Stimulated activated CD4-positive, alpha-beta T cell treated with anti-CD3 and anti-CD28 coated beads, Interleukin-15, amount 100 ng/mL, for 48 hours (primary cell): ENCODE data around the gene LTB4R.
A peak's percentile ranks its signal among the peaks of the same experiment; 100 is the strongest.
"Not testable (repeated sequence)": the region's sequence is repeated elsewhere in the genome, so short reads cannot be mapped to it uniquely, and the experiment has no call there.

ENCODE experiments used
- DNase-seq, 2 donors: peaks; one replicate each; pipeline ENCODE4 v3.0.0-alpha.2; 2020; ENCODE audit warnings: low read depth in 2 of 2

Gene LTB4R

DNA sequence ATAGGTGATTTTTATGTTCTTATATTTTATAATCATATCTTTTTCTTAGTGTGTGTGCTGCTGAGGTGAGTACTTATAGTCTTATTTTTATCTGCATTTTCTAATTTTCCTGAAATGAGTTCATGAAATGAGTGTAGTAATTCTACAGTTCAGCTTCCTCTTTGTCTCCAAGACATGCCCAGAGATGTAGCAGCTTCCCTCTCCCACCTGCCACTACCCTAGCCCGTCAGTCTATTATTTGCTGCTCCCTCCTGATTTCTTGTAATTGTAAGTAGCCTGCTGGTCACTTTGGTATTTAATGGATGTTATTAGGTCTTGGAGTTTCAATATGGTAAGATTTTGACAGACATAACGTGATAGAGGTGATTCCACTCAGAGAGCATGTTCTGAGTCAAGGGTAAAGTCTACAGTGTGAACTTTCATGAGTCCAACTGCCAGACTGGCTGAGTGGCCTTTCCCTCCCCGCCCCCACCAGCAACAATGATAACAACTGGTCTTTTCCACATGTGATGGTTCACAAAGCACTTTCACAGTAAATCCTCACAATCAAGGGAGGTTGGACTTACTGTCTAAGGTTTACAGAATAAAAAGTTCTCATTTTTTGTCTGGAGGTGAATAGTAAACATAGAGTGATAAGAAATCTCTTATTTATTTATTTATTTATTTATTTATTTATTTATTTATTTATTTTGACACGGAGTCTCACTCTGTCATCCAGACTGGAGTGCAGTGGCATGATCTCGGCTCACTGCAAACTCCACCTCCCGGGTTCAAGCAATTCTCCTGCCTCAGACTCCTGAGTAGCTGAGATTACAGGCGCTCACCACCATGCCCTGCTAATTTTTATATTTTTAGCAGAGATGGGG lies 32.7 kb downstream of the LTB4R start:
- DNase-seq = no peak

DNA sequence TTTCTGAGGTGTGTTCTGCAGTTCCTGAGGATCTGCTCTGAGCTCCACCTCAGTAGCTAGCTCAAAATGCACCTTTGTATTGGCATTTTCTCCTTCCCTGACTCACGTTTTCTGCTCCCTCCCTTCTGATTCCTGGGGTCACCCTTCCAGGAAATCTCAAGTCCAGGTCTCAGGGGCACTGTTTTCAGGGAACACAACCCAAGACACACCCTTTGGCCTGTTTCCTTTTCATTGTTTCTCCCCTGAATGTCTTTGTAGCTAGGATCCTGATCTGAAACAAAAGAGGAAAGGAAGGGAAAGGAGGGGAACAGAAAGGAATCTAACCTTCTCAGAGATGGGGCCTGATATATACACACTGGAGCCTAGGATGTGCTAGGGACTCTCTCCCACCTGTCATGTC lies 35.8 kb downstream of the LTB4R start:
- DNase-seq = no peak

DNA sequence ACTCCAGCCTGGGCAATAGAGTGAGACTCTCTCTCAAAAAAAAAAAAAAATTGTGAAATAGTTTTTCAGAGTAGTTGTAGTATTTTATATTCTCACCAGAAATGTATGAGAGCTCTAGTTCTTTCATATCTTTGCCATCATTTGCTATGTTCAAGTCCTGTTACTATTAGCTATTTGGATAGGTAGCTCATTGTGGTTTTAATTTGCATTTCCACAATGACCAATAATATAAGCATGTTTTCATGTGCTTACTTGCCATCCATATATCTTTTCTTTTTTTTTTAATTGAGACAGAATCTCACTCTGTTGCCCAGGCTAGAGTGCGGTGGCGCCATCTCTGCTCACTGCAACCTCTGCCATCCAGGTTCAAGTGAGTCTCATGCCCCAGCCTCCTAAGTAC lies 36.9 kb downstream of the LTB4R start:
- no peak for DNase-seq

DNA sequence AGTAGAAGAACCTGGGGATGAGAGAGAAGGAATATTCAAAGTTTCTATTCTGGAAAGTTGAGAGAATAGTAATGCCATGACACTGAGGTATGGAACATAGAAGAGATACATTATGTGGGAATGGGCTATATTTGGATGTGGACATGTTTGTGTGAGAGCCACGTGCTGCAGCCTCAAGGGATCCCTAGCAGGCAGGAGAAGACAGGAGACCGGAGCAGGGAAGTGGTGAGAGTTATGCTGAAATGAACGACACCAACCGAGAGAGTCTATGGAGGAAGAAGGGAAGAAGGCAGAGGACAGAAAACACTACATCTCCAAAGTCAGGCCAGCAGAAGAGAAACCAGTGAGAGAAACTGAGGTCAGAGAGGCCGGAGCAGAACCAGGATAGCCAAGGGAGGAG lies 38.4 kb downstream of the LTB4R start:
- no peak for DNase-seq

DNA sequence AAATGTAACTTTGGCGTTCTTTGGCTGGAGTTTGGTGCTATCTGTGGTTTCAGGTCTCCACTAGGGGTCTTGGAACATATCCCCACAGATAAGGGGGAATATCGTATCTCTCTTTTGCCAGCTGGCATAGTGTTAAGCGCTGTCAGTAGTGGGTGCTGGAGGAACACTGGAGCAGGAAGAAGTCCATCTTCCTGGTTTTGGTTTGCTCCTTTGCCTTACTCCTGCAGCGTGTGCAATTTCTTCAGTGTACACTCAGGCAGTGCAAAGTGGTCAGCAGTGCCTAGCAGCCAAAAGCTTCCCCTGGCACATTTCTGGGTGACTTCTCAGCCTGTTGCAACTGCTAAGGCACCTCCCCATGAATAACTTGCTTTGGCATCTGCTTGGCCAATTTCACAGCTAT lies 40.2 kb downstream of the LTB4R start:
- DNase-seq = no peak

DNA sequence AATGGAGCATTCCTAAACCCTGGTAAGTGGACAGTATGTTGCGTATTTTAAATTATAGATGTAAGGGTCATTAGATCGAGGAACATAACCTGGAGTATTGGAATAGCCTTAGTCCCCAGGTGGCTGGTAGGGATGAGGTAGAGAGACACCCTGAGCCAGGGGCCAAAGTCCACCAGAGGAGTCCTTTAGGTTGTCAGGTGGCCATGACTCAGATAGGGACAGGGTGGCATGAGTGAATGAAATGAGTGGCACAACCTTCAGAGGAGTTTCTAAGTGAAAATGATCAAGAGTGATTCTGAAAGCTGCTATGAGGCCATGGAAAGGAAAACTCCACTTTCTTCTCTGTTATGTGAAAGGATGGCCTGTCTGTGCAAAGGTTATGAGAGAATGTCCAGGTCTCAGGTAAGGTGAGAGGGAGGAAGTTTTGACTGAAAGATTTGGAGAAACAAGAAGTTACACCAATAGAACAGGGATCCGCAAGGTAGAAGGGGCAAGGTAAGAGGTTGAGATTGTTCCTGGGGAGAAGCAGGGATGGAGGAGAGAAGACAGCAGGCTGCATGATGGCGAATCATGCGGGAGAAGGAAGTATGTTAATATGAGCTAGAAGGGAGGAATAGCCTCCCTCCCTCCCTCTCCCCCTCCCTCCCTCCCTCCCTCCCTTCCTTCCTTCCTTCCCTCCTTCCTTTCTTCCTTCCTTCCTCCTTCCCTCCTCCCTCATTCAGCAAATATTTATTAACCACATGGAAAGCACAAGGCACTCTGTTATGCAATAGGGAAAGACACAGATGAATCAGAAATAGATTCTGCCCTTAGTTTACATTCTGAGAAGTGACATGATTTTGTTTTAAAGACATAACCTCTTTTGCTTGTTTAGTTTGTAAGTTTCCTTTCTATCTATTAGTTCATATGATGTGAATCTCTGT lies 42.5 kb downstream of the LTB4R start:
- DNase-seq = no peak

DNA sequence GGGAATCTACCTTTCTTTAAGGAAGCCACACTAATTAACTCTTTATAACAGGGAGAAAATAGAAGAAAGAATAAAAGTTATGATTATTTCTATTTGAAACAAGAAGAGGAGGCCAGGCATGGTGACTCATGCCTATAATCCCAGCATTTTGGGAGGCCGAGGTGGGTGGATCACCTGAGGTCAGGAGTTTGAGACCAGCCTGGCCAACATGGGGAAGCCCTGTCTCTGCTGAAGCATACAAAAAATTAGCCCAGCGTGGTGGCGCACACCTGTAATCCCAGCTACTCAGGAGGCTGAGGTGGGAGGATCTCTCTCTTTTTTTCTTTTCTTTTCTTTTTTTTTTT lies 43.2 kb downstream of the LTB4R start:
- not testable (repeated sequence) for DNase-seq

DNA sequence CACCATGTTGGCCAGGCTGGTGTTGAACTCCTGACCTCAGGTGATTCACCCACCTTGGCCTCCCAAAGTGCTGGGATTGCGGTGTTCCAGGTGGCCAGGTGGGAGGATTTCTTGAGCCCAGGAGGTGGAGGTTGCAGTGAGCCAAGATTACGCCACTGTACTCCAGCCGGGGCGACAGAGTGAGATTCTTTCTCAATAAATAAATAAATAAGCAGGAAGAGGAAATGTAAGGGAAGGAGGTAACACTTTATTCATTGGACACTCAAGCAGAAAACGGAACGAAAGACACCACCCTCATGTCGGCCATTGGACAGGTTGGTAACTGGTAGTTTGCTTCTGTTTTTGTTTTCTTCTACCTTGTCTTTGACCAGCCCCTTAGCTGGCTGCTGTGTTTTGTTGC lies 43.7 kb downstream of the LTB4R start:
- DNase-seq = no peak

DNA sequence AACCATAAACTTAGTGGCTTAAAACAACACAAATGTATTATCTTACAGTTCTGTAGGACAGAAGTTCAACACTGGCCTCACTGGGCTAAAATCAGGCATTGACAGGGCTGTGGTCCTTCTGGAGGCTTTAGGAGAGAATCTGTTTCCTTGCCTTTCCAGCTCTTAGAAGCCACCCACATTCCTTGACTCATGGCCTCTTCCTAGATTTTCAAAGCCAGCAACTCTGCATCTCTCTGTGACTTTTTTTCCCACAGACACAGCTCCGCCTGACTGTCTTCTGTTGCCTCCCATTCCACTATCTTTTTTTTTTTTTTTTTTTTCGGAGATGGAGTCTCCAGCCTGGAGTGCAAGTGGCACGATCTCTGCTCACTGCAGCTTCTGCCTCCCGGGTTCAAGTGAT lies 44.9 kb downstream of the LTB4R start:
- DNase-seq = no peak

DNA sequence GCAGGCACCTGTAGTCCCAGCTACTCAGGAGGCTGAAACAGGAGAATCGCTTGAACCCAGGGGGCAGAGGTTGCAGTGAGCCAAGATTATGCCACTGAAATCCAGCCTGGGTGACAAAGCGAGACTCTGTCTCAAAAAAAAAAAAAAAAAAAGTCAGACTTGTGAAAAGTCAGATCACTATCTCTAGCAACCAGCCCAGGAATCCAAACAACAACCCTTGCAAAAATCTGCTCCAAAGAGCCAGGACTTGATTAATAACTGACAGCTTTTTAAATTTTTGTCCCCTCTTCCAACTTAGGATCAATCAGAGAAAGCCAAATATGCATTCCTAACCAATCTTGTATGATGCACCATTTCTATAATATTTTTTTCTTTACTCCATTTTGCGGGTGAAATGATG lies 49.0 kb downstream of the LTB4R start:
- DNase-seq = no peak

DNA sequence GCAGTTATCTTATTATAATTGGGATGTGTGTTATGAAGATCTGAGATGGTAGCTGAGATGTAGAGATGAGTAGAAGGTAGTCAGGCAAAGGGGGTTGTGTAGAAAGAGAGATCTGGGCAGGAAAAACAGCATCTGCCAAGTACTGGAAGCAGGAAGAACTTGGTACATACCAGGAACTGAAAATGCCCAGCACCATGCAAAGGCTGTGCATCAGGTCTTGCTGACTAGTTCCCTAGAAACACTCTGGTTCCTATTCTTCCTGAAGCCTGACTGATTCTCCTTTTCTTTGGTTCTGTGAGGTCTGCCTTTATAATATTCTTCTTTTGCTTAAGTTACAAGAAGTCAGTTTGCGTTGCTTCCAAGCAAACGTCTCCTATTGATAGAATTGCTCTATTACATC lies 50.0 kb downstream of the LTB4R start:
- DNase-seq = no peak

DNA sequence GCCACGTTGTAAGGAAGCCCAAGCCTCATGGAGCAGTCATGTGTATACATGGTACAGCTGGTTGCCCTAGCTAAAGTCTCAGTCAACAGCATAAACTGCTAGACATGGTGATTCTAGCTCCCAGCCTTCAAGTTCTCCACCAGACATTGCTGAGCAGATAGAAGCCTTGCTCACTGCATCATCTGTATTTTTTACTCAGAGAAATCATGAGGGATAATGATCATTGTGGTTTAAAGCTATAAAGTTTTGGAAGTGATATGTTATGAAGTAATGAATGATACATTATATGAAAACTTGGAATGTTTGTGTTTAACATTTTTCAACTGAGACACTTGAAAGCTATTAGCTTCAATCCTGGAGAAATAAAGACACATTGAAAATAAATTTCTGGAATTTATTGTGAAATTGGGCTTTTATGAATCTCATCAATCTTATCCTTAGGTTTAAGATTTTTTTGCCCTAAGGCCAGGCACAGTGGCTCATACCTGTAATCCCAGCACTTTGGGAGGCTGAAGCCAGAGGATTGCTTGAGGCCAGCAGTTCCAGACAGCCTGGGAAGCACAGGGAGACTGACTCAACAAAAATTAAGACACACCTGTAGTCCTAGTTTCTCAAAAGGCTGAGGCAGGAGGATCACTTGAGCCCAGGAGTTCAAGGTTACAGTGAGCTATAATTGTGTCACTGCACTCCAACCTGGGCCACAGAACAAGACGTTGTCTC lies 51.1 kb downstream of the LTB4R start:
- no peak for DNase-seq

DNA sequence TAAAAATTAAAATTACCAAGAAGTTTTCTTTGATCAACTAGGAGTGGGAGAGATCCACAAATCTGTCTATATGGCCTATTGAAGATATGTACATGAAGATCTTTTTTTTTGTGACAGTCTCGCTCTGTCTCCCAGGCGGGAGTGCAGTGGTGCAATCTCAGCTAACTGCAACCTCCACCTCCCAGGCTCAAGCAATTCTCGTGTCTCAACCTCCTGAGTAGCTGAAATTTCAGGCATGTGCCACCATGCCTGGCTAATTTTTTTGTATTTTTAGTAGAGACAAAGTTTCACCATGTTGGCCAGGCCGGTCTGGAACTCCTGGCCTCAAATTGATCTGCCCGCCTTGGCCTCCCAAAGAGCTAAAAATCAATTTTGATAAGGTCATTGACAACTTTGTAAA lies 52.1 kb downstream of the LTB4R start:
- no peak for DNase-seq

DNA sequence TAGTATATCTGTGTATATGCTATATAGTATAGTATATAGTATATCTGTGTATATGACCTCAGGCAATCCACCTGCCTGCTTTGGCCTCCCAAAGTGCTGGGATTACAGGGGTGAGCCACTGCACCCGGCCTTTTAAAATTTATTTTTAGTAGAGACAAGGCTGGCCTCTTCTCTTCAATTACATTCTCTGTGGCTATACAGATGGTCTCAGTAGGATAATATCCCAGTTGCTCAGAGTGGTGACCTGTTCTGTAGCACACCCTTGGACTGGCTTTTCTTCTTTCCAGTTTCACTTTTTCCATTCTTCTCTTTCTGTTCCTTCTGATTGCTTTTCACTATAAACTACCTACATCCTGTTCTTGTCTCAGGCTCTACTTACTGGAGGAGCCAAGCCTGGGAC lies 53.5 kb downstream of the LTB4R start:
- DNase-seq = no peak

DNA sequence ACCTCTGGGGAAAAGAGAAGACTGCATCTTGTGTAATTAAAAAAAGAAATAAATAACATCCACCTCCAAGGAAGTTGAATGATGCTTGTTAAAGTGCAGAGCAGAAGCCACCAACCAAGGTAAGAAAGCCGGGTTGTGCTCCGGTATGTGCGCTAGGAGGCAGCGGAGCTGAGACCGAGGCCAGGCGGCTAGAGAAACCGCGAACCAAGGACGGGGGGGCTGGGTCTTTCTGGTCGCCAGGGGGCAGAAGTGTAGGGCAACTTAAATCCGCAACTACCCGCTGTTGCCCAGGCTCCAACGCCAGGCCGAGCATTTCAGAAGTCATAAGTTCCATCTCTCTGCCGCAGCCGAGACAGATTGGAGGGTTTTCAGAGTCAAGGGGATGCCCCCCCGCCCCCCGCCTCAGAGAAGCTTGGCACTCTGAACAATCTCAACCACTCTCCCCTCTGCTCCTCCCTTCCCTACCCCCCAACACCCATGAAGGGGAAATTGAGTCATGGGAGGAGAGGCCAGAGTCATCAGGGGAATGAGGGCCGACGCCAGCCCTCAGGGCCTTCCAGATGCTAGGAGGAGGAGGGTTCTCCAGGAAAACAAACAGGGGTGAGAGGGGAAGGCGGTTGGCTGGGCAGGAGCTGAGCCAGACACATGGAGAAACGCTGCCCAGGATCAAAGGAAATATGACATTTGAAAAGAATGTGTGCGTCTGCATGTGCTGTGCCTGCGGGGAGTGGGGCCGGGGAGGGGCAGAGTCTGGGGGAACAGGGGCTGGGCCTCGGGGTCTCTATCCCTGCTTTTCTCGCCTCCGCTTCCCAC lies 54.5 kb downstream of the LTB4R start:
- peak; percentile 67 to 69 for DNase-seq

DNA sequence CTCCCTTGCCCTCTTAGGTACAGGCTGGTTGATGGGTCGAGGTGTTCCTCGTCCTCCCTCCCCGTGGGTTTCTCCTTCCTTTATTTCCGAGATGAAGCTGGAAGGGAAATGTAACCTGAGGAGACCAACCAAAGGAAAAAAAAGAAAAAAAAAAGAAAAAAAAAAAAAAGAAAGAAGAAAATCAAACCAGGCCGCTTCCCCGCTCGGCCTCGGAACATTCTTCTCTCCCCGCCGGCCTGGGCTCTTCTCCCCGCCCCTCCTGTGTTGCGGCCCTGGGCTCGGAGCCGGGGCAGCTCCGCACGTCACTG lies 55.1 kb downstream of the LTB4R start:
- no peak for DNase-seq

DNA sequence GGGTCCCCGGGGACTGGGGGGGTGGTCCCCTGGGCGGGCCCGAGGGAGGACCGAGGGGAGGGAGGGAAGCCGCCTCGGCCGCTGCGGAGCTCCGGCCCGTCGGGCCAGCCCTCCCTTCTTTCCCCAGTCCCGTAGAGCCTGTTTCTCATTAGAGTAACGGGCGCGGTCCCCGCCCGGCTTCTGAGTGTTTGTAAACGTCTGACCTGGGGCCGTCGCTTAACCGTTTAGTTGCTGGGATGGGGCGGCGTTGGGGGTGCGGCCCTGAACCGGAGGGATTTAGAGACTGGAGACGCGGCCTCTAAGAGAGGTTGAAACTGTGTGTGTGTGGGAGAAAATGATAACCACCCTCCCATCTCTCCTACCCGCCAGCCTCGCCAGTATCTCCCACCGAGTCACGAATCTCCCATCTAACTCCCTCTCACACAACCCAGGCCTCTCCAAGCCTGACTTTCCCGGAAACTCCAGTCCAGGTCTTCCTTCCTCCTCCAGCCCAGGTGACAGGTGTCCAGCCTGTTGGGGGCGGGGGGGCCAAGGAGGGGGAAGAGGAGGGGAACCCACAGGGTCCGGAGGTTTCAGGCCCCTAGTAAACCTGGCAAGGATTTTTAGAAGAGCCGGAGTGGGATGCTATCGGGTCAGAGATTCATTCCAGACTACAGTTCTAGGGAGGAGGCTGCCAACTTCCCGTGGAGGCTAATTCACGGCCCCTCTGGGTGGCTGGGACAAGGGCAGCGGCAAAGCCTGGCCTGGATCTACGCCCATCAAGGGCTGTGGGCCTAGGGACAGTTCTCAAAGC lies 55.6 kb downstream of the LTB4R start:
- no peak for DNase-seq
